SK-MEL-5 (cell line): Measurements from ENCODE around the gene CERK. TPM values are rescaled to one million over a fixed set of nuclear protein-coding genes. Genes with fewer than 3 reads are reported as not detected.
"Not testable (repeated sequence)": the region's sequence is repeated elsewhere in the genome, so short reads cannot be mapped to it uniquely, and the experiment has no call there.

ENCODE experiments used
- DNase-seq: peaks from one replicate; pipeline ENCODE4 v3.0.0-alpha.2; 2016; ENCODE audit warnings: low read depth, low spot score
- in situ Hi-C: cut with HindIII; loops from 2 replicates; pipeline ENCODE4 v1.10.0; 2016; ENCODE audit warnings: low sequenced_read_pairs, high pct_unique_total_duplicates, low pct_unique_long_range_greater_than_20kb
- total RNA-seq: library from RNA; depleted of rRNA; stranded (reverse); fragments of >200 nt; shearing (Covaris generic); gene quantifications from 2 replicates; pipeline ENCODE4 v1.2.3, GENCODE V29; 2014

The CERK gene
- total RNA-seq, 1 experiment from 2014 or later = 193 TPM

DNA sequence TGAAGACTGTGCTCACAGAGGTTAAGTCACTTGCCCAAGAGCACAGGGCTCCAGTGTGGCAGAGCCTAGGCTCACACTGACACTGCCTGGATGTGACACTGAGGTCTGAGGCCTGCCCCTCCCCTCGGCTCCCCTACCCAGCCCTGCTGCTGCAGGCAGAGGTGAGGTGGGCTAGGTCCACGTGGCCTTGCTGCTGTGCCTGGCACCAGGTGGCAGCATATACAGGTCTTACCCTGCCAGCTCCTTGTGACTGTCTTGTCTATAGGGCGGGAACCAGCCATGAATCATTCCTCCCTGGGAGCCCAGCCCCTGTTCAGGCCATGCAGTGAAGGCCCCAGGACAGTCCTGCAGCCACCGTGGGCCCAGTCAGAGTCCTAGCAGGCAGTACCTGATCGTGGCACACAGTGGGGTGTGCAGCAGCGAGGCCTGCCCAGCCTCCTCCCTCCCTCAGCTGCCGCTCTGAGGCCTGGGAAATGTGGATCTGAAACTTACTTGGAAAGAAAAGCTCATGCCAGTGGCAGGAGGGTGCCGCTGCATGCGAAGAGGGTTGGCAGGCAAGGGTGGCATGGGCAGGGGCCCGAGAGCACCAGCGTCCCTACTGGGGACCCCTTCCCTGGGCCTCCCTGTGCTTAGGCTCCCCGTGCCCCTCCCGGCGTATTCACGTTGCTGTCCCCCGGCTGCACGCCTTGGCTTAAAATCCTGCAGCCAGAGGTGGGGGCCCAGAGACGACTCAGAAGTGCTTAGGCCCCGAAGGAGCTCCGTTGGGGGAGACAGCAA, 1.2 kb upstream of the CERK start:
- DNase-seq = peak; percentile 59

DNA sequence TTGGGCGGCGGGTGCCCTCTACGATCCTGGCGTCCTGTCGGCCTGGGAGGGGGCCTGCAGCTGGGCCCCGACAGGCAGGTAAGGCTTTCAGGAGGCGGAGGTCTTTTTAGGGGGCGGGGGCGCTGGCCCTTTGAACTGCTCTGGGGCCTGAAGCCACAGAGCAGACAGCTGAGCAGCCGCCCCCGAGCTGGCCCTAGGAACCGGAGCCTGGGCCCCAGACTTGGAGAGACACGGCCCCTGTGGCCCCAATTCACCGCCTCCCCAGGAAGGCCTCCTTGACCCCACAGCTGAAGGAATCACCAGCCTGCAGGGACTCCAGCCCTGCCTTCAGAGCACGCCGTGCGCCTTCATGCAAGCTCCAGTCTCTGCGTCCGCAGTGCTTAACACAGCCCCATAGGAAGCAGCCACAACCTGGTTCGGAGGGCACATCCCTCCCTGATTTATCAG, 618 bp upstream of the CERK start:
- in situ Hi-C loops = no loop called here
- no peak for DNase-seq

More for the DNA sequence above, 1.2 kb upstream of the CERK start:
- in situ Hi-C loops = no loop called here

DNA sequence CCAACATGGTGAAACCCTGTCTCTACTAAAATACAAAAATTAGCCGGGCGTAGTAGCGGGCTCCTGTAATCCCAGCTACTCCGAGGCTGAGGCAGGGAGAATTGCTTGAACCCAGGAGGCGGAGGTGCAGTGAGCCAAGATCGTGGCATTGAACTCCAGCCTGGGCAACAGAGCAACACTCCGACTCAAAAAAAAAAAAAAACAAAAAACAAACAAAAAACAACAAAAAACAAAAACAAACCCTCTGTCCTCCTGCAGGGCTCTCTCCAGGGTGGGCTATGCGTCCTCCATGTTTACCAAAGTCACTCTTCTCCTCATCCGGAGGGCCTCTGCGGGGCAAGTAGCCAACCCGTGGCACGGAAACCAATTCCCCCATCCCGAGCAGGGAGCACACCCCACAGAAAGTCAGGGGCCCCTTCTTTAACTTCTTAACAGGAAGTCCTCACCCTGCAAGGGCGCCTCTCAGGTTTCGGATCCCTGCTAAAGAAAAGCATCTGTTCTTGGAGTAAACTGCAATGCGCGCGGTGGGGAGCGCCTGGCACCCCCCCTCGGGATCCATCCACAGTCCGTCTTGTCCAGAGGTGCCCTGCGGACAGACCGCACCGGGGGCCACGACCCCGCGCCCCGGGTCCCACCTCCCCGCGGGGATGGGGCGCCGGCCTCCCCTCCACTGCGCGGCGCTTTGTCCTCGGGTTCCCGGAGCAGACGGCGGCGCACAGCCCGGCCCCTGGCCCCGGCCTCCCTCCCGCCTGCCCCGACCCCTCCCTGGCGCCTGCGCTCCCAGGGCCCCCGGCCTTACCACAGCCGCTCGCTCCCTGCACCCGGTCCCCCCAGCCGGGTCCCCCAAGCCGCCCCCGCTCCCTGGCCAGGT, 712 bp downstream of the CERK start:
- DNase-seq = no peak
- in situ Hi-C loops = no loop called here

DNA sequence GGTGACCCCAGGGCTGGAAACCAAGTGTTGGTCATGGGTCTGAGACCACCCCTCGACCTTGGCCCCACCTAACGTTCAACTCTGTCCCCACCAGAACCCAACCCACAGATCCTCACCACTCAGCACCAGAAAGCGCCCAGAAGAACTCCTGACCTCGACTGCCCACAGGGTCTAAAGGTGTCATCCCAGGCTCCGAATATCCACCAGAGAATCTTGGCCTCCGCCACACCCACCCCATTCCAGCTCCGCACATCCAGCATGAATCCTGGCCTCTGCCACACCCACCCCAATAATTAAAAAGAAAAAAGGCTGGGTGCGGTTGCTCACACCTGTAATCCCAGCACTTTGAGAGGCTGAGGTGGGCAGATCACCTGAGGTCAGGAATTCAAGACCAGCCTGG, 1.3 kb downstream of the CERK start:
- DNase-seq = no peak
- in situ Hi-C loops = no loop called here

DNA sequence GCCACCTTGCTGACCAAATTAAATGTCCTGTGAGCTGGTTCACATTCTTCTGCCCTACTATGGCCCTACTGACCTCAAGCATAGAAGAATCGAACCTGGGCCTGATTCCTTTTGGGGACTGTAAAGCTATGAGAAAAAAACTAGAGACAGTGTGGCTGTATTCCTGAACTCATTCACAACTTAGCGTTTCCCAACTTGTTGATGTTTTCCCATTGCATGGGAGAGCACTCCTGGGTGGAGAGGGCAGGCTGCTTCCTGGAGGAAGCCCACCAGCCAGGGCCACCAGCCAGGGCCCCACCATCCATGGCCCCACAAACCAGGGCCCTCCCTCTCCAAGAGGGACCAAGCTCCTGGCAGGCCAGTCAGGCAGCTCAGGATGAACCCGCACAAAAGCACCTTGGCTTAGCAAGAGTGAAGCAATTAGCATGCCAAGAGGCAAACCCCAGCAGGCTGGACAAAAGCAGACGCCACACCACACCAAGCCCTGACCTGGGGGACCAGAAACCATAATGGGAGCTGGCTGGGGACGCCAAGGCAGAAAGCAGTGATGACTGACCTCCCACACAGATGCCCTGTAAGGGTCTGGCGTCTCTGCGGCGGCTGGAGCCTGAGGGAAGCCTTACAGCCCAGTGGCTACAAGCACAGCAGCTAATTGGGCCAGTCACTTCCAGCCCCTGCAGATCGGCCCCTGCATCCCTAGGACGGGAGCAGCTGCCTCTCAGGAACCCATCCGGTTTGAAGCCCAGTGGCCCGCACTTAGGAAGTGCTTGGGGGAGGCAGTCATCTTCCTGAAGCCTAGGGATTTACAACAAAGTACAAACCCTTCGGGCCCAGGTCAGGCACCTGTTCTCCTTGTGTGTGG, 2.1 kb downstream of the CERK start:
- in situ Hi-C loops = no loop called here
- DNase-seq = no peak

DNA sequence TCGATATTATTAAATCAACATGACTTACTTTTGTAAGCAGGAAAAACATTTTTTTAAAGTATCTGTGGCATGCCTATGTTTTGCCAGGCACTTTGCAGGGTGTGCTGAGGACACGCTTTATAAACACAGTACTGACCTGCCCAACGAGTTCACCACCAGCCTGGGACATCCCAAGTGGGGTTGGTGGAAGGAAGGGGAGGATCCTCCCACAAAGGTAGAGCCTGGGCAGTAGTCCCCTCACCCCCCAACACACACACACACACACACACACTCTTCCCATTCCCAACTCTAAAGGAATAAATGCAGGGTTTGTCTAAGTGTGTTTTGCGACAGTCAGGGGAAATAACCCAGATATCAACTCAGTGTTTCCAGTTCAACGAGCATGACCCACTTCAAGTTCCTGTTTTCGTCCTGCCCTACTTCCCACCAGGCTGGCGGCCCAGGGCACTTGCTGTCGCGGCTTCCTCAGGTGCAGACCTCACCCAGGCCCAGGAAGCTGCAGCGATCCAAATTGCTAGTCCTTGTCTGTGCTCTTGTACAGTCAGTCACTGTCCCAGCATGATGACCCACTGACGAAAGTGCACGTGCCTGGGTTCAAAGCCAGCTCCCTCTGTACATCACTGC, 3.1 kb downstream of the CERK start:
- in situ Hi-C loops = no loop called here
- no peak for DNase-seq

DNA sequence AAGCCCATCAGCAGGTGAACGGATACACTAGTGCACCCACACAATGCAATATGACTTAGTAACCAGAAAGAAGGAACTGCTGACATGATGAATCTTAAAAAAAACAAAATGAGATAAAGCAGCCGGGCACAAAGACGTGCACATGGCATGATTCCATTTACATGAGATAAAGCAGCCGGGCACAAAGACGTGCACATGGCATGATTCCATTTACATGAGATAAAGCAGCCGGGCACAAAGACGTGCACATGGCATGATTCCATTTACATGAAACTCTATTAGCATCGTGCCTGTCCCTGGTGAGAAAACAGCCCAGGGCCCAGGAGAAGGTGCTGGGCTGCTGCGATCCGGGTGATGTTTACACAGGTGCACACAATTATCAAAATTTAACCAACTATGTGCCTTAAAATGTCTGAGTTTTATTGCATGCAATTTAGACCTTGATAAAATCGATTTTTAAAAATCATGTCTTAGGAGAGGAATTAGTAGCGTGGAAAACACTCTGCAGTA, 3.8 kb downstream of the CERK start:
- in situ Hi-C loops, DNase-seq: not testable (repeated sequence)

DNA sequence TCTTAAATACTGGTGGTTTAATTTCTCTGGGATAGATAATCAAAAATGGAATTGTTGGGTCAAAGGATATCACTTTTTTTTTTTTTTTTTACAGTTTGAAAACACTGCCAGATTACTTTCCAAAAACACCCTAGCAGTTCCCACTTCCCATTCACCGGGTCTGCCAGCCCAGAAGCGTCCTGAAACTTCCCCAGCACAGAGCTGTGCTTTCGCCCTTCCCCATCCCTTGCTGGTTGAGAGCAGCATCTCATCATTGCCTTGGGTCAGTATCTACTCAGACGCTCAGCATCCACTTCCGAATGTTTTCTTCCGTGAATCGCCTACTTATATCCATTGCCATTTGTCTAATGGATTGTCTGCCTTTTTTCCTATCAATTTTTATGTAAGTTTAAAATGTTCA, 5.5 kb downstream of the CERK start:
- DNase-seq = no peak
- in situ Hi-C loops = no loop called here

DNA sequence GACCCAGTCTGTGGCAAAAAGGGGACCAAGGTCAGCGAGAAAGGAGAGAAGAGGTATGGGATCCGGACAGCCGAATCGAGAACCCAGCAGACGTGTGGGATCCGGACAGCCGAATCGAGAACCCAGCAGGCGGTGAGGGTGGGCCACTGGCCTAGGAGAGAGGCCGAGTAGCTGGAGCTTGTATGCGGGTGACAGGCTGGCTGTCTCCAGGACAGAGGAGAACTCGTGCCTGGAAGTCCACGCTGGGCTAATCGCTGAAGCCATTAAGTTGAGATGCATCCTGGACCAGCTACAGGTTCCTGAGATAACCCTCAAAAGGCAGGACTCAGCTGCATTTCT, 6.0 kb downstream of the CERK start:
- in situ Hi-C loops = no loop called here
- DNase-seq = no peak

DNA sequence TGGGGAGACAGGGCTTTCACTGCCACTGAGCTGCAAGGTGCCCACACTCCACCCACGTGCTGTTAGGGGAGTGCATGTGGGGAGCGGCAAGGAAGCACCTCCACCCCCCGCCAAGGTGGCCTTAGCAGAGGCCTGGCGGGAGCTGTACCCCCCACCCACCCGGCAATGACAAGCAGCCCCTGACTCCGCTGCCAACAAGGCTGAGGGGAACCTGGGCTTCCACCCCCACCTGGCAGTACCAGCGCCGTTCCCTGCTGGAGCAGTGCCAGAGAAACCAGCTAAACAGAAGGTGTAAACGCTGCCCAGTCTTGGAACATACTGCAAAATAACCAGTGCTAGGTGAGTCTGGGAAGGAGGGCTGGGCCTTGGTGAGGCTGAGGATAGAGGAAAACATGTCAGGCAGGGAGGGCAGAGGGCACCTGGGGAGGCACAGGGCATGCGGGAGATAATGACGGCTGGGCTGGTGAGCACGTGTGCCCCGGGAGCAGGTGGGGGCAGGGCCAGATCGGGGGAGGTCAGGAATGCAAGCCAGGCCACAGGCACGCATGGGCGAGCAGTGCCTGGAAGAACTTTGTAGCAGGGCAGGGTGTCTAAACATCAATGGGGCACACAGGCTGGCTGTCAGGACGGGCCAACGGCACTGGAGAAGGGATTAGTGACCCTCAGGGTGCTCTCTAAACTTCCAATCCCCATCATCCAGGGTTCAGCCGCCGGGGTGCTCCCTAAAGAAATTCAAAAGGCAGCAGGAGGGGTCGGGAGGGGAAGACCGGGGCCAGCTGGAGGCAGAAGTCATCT, 6.6 kb downstream of the CERK start:
- in situ Hi-C loops = no loop called here
- no peak for DNase-seq

DNA sequence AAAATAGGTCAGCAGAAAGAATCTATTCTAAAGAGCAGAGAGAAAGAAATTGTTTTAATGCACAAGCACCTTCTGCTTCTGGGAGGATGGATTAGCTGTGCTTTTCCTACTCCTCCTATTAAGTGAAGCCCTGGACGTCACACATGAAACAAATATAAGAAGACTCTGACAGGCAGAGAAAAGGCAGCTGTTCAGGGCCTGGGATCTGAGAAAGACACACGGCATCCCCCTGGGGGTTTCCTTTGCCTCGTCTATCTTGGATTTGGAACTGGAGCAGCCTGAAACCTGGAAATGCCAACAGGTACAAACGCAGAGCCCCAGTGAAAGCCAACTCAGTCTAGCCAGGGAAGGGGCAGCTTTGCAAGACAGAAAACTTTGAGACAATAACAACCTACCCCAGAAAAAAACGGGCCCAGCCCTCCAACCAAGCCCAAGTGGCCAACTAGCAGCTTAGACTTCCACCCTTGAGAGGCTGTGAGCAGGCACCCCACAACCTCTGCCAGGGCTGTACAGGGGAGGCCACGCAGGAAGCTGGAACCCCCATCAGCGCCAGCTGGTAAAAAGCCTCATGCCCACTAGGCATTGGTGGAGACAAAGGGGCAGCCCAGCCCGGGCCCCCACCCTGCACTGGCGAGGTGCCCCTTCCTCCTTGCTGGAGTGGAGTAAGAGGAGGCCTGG, 7.3 kb downstream of the CERK start:
- in situ Hi-C loops = no loop called here
- DNase-seq = no peak

DNA sequence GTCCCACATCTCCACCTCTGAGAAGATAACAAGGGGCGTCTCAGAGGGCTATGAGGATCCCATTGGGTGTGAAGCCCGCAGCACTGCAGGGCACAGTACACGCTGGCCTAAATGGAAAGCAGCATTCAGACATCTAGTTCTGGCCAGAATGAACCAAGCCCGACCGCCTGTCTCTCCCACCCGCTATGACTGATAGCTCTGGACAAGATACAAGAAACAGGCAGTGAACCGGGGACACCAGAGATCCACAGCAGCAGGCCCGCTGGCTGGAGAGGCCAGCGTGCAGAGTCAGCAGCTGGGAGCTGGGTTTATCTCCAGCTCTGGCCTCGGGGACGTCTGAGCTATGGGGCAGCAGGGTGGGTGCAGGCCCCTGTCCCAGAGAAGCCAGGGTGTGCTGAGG, 9.6 kb downstream of the CERK start:
- DNase-seq = no peak
- in situ Hi-C loops = no loop called here

DNA sequence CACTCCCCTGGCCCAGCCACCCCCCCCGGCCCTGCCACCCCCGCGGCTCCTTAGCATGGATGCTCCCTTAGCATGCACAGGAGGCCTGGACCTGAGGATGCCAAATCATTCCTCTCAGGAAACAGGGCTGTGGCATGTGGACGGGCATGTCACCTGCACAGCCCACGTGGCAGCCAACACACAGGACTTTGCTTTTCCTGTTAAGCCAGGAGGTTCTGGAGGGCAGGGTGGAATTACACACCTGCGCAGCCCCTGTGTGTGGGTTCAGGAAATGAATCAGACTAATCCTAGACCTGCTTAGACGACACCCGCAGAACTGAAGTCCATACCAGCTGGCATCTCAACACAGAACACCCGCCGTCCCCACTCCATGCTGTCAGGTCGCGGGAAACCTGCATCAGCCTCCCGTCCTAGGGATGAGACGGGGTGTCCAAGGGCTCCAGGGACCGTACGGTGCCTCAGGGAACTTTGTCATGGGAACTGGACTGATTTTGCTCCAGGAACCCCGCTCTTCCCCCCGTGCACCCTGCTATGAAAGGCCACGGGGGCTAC, 10.2 kb downstream of the CERK start:
- DNase-seq = no peak
- in situ Hi-C loops = no loop called here

DNA sequence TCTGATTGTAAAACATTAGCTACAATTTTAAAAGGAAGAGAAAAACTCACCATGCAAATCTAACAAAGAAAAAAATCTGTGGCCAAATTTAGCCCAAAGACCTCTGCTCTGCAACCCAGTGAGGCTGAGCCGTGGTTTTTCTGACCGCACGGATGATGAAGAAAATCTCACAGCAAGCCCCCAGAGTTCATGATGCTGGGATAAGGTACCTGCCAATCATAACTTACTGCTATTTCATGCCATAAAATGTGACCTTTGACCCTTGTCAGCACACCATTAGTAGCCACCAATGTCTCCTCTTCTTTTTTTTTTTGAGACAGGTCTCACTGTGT, 11.1 kb downstream of the CERK start:
- in situ Hi-C loops = no loop called here
- DNase-seq = no peak

DNA sequence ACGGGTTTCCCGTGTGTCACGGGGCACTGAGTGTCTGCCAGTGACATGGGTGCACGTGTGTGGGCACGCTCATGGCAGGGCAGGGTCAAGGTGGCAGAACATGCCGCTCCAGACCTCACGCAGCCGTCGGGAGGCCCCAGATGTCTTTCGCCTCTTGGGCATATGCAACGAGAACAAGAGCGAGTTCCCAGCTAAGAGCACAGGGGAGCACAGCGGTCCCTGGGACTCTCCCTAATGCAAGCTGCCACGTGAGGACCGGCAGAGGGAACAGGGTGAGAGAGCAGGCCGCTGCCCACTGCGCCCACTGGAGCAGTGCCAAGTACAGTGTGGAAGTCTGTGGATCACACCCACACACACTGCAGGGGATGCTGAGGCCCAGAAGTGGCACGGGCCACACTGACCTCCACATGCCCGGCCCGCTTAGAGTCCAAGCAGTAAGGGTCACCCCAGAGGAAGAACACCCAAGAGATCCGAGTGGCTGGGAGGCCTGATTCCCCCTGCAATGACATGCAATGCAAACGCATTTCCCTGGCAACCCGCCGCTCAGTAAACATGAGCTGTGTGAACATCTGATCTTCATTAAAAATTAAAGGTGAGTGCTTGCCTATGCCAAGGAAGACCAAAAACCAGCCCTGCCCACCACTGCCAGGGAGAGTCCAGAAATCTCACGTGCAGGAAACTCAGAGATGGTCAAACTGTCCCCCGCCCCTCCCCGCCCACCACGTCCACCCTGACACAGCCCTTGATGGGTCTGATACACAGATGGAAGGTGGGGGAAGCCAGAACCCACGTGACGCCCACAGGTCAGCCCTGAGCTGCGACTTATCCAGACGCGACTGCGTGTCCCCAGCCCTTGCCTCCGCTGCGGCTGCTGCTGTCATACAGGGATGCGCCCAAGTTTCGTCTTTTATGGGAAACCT, 11.7 kb downstream of the CERK start:
- no peak for DNase-seq

More for the DNA sequence above, 11.7 kb downstream of the CERK start:
- in situ Hi-C loops = no loop called here
